Measurements from ENCODE around the gene MYLK. TPM values are rescaled to one million over a fixed set of nuclear protein-coding genes. Genes with fewer than 3 reads are reported as not detected.
A peak's percentile ranks its signal among the peaks of the same experiment; 100 is the strongest.

Gene MYLK
- polyA plus RNA-seq, 3 donors, result 0.35 to 1.3 (median 0.51) TPM

GRCh38 chr3:123724306-123724705 lies 159.8 kb downstream of the MYLK start:
- TF ChIP-seq, protein P1, sequence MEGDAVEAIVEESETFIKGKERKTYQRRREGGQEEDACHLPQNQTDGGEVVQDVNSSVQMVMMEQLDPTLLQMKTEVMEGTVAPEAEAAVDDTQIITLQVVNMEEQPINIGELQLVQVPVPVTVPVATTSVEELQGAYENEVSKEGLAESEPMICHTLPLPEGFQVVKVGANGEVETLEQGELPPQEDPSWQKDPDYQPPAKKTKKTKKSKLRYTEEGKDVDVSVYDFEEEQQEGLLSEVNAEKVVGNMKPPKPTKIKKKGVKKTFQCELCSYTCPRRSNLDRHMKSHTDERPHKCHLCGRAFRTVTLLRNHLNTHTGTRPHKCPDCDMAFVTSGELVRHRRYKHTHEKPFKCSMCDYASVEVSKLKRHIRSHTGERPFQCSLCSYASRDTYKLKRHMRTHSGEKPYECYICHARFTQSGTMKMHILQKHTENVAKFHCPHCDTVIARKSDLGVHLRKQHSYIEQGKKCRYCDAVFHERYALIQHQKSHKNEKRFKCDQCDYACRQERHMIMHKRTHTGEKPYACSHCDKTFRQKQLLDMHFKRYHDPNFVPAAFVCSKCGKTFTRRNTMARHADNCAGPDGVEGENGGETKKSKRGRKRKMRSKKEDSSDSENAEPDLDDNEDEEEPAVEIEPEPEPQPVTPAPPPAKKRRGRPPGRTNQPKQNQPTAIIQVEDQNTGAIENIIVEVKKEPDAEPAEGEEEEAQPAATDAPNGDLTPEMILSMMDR (IDR thresholded peaks at IDR 0.05), result no peak
- H3K27me3 Mint-ChIP-seq (ENCODE audit: low read depth in 3 of 3), result peaks cover 4 to 5% (median 5%) of the 10 kb centered on the region in 3 donors
- H3K27me3 ChIP-seq (ENCODE audit: control insufficient read depth in 2 of 2, insufficient read depth in 2 of 2, low read length in 2 of 2), result no peaks in the 10 kb centered on the region
- no peaks in the 10 kb centered on the region for H3K36me3 Mint-ChIP-seq
- intact Hi-C loops (cut with micrococcal nuclease), result loop anchor here (5.0 kb wide), 1 partner anchor 72 kb away; no protein-coding TSS in a partner anchor
- H3K9ac ChIP-seq (ENCODE audit: insufficient read depth, low read length, poor library complexity, severe bottlenecking), result no peak overlapping the region
- no peak overlapping the region for H3K4me2 ChIP-seq (replicated peaks; ENCODE audit: extremely low read depth, low read length, poor library complexity, severe bottlenecking)
- no peak overlapping the region for H3K4me3 Mint-ChIP-seq
- WGBS (ENCODE audit: insufficient coverage), result no CpG with 5 or more reads among the region's 3 CpGs
- H3K27ac Mint-ChIP-seq, result peak overlapping the region in 1 of 7 donors; percentile 60
- H3K36me3 ChIP-seq (replicated peaks in 1 of 2; ENCODE audit: control insufficient read depth in 1 of 2, insufficient read depth in 2 of 2, low read length in 2 of 2), result no peaks in the 10 kb centered on the region
- H3K4me1 Mint-ChIP-seq, result peaks cover 8% of the 10 kb centered on the region
- no peaks in the 10 kb centered on the region for H4K20me1 ChIP-seq (ENCODE audit: insufficient read depth, low read length)
- H3K9me3 ChIP-seq (replicated peaks in 1 of 2; ENCODE audit: control insufficient read depth in 1 of 2, insufficient read depth in 1 of 2, low read length in 2 of 2), result no peaks in the 10 kb centered on the region
- no peaks in the 10 kb centered on the region for H3K79me2 ChIP-seq (ENCODE audit: insufficient read depth, low read length)
- no peak for DNase-seq
- no peak overlapping the region for H3K4me3 ChIP-seq (replicated peaks in 1 of 3; ENCODE audit: low read depth in 2 of 3, low read length in 3 of 3)
- H3K4me1 ChIP-seq (ENCODE audit: control insufficient read depth in 1 of 2, insufficient read depth in 2 of 2, low read length in 2 of 2), result no peaks in the 10 kb centered on the region
- H3K27ac ChIP-seq (ENCODE audit: low read depth in 1 of 2, low read length in 2 of 2), result no peak overlapping the region
- H3K9me3 Mint-ChIP-seq, result no peaks in the 10 kb centered on the region
- no peak overlapping the region for H2AFZ ChIP-seq (ENCODE audit: insufficient read depth, low read depth, low read length, poor library complexity, severe bottlenecking)

DNA sequence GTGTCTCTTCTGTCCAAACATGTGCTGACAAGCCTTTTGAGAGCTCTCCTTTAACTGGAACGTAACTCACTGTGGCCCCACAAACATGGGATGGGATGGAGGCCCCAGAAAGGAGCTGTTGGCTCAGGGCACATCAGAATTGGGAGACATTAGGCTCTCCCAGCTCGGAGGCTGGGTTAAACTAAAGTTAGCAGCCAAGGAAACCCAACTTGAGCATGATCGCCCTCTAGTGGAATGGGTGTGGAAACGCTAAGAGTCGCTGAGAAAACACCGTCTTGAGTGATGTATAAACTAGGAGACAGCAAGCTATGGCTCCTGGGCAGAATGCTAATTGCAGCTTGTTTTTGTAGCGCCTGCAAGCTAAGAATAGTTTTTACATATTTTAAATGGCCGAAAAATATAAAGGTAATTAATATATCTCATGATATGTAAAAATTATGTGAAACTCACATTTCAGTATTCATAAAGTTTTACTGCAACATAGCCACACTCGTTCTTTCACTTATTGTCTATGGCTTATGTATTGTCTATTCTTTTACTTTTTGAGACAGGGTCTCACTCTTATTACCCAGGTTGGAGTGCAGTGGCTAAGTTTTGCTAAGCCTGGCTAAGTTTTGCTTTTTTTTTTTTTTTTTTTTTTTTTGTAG lies 160.5 kb downstream of the MYLK start:
- no peaks in the 10 kb centered on the region for H4K20me1 ChIP-seq (ENCODE audit: insufficient read depth, low read length)
- no peak overlapping the region for H3K27ac ChIP-seq (ENCODE audit: low read depth in 1 of 2, low read length in 2 of 2)
- Mint-ChIP-seq H3K27ac (no peak overlapping the region), H3K27me3 (ENCODE audit: low read depth in 3 of 3) (peaks cover 4 to 5% (median 5%) of the 10 kb centered on the region in 3 donors), H3K9me3 (no peaks in the 10 kb centered on the region), H3K36me3 (no peaks in the 10 kb centered on the region), H3K4me3 (no peak overlapping the region), H3K4me1 (peaks cover 12% of the 10 kb centered on the region)
- H3K9me3 ChIP-seq (replicated peaks in 1 of 2; ENCODE audit: control insufficient read depth in 1 of 2, insufficient read depth in 1 of 2, low read length in 2 of 2), result no peaks in the 10 kb centered on the region
- TF ChIP-seq, protein P1 (IDR thresholded peaks at IDR 0.05), result peak; percentile 85
- no peaks in the 10 kb centered on the region for H3K79me2 ChIP-seq (ENCODE audit: insufficient read depth, low read length)
- DNase-seq, result peak; percentile 33 to 57 (median 53)
- no peak overlapping the region for H3K9ac ChIP-seq (ENCODE audit: insufficient read depth, low read length, poor library complexity, severe bottlenecking)
- H3K27me3 ChIP-seq (ENCODE audit: control insufficient read depth in 2 of 2, insufficient read depth in 2 of 2, low read length in 2 of 2), result no peaks in the 10 kb centered on the region
- H3K4me2 ChIP-seq (replicated peaks; ENCODE audit: extremely low read depth, low read length, poor library complexity, severe bottlenecking), result no peak overlapping the region
- H3K4me3 ChIP-seq (replicated peaks in 1 of 3; ENCODE audit: low read depth in 2 of 3, low read length in 3 of 3), result no peak overlapping the region
- intact Hi-C loops (cut with micrococcal nuclease), result loop anchor here (5.0 kb wide), 1 partner anchor 71 kb away; no protein-coding TSS in a partner anchor
- WGBS (ENCODE audit: insufficient coverage), result 9% methylated on average over 5 of the region's 9 CpGs
- no peaks in the 10 kb centered on the region for H3K36me3 ChIP-seq (replicated peaks in 1 of 2; ENCODE audit: control insufficient read depth in 1 of 2, insufficient read depth in 2 of 2, low read length in 2 of 2)
- no peaks in the 10 kb centered on the region for H3K4me1 ChIP-seq (ENCODE audit: control insufficient read depth in 1 of 2, insufficient read depth in 2 of 2, low read length in 2 of 2)
- H2AFZ ChIP-seq (ENCODE audit: insufficient read depth, low read depth, low read length, poor library complexity, severe bottlenecking), result no peak overlapping the region

All from CD14-positive monocyte (primary cell).